Activated T-cell treated with anti-CD3 and anti-CD28 coated beads, Interleukin-2, amount 50 U/mL, for 24 hours (primary cell): ENCODE results near the gene SP6.

ENCODE experiments used
- DNase-seq: peaks from one replicate; pipeline ENCODE4 v3.0.0-alpha.2; 2020
- H3K27ac Mint-ChIP-seq: 2 replicates; pipeline ENCODE4 v1.8.0; 2020; ENCODE audit warnings: mild to moderate bottlenecking, mixed read lengths
- H3K27me3 Mint-ChIP-seq: 2 replicates; pipeline ENCODE4 v1.8.0; 2020; ENCODE audit warnings: mixed read lengths
- H3K36me3 Mint-ChIP-seq: 2 replicates; pipeline ENCODE4 v1.8.0; 2020; ENCODE audit warnings: low read depth, mixed read lengths
- H3K4me1 Mint-ChIP-seq: 2 replicates; pipeline ENCODE4 v1.8.0; 2020; ENCODE audit warnings: low read depth, mixed read lengths
- H3K4me3 Mint-ChIP-seq: 2 replicates; pipeline ENCODE4 v1.8.0; 2020; ENCODE audit warnings: mild to moderate bottlenecking, moderate library complexity, mixed read lengths
- H3K9me3 Mint-ChIP-seq: 2 replicates; pipeline ENCODE4 v1.8.0; 2020; ENCODE audit warnings: mixed read lengths

The SP6 gene

GRCh38 chr17:47884427-47884740, 33.4 kb upstream of the SP6 start:
- H3K27me3 Mint-ChIP-seq = no peaks in the 10 kb centered on the region
- H3K4me3 Mint-ChIP-seq = no peak overlapping the region
- peaks cover 31% of the 10 kb centered on the region for H3K4me1 Mint-ChIP-seq
- no peaks in the 10 kb centered on the region for H3K9me3 Mint-ChIP-seq
- no peaks in the 10 kb centered on the region for H3K36me3 Mint-ChIP-seq
- H3K27ac Mint-ChIP-seq = no peak overlapping the region
- no peak for DNase-seq

- H3K9me3 Mint-ChIP-seq = no peaks in the 10 kb centered on the region
- peaks cover 35% of the 10 kb centered on the region for H3K4me1 Mint-ChIP-seq
- H3K27ac Mint-ChIP-seq = no peak overlapping the region
- no peaks in the 10 kb centered on the region for H3K36me3 Mint-ChIP-seq
- no peak for DNase-seq
- no peak overlapping the region for H3K4me3 Mint-ChIP-seq
- H3K27me3 Mint-ChIP-seq = no peaks in the 10 kb centered on the region
Observed at GRCh38 chr17:47883589-47884426, 32.8 kb upstream of the SP6 start.

DNA sequence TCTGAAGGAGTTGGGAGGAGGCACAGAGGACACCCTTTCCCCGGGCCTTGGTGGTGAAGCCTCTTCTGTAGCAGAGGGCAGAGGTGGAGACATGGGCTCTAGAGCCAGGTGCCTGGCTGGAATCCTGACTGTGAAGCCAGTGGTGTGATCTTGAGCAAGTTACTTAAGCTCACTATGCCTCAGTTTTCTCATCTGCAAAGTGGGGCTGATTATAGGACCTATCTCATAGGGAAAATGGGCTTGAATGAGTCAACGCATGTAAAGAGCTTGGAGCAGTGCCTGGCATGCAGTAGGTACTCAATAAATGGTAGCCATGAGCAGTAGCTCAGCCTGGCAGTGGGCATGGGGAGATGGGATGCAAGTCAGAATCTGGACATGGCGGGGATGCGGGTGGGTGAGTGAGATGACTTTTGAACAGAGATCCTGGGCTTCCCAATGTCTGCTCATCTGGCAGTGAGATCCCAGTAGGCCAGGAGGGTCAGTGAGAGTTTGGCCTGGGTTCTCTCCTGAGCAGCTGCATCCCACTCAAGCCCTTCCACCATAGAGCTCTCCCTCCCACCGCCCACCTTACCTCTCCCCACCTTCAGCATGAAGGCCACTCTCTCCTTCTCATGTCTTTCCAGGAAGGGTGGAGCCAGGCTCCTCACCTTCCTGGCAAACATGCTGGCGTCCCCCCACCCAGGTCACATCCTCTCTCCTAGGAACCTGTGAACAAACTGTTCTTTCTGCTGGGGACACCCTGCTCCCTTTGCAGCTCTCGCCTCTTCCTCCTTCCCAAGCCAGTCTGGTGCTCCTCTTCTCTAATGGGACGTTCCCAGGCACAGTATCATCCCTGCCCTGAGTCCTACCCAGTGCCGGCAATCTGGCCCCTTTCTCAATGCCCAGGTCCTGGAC, 32.0 kb upstream of the SP6 start:
- no peaks in the 10 kb centered on the region for H3K9me3 Mint-ChIP-seq
- no peak overlapping the region for H3K27ac Mint-ChIP-seq
- no peak overlapping the region for H3K4me3 Mint-ChIP-seq

GRCh38 chr17:47882247-47882646, 31.3 kb upstream of the SP6 start:
- Mint-ChIP-seq H3K4me1 (peaks cover 35% of the 10 kb centered on the region), H3K27ac (no peak overlapping the region), H3K9me3 (no peaks in the 10 kb centered on the region), H3K36me3 (no peaks in the 10 kb centered on the region), H3K4me3 (no peak overlapping the region), H3K27me3 (peaks cover 10% of the 10 kb centered on the region)
- no peak for DNase-seq

More for the DNA sequence above, 32.0 kb upstream of the SP6 start:
- no peak for DNase-seq
- peaks cover 35% of the 10 kb centered on the region for H3K4me1 Mint-ChIP-seq
- no peaks in the 10 kb centered on the region for H3K36me3 Mint-ChIP-seq
- peaks cover 4% of the 10 kb centered on the region for H3K27me3 Mint-ChIP-seq

DNA sequence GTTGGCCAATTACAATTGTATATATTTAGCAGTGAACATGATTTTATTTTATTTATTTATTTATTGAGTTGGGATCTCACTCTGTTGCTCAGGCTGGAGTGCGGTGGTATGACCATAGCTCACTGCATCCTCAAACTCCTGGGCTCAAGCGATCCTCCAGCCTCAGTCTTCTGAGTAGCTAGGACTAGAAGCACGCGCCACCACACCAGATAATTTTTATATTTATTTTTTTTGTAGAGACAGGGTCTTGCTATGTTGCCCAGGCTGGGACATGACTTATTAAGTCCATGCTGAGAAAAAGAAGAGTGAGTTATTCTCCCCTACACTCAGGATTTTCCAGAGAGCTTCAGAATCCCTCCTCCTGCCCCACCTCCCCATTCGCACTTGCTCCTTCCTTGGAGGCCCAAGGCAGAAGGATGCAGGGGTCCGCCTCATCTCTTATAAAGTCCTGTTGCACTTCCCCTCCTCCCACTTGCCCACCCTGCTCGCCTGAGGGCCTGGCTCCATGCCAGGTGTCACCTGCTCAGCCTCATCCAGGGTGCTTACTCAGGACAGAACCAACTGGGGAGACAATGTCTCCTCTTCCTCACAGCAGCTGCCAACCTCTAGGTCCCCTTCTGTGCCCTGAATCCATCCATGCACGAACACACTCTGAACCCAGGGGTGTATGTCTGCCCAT, 29.0 kb upstream of the SP6 start:
- no peaks in the 10 kb centered on the region for H3K36me3 Mint-ChIP-seq

GRCh38 chr17:47879028-47879585, 28.1 kb upstream of the SP6 start:
- no peak overlapping the region for H3K27ac Mint-ChIP-seq
- no peak overlapping the region for H3K4me3 Mint-ChIP-seq
- H3K27me3 Mint-ChIP-seq = peaks cover 24% of the 10 kb centered on the region
- no peaks in the 10 kb centered on the region for H3K9me3 Mint-ChIP-seq
- H3K4me1 Mint-ChIP-seq = peaks cover 18% of the 10 kb centered on the region
- DNase-seq = no peak
- H3K36me3 Mint-ChIP-seq = no peaks in the 10 kb centered on the region

More for the DNA sequence above, 29.0 kb upstream of the SP6 start:
- no peak for DNase-seq
- Mint-ChIP-seq H3K4me1 (peaks cover 26% of the 10 kb centered on the region), H3K27me3 (peaks cover 18% of the 10 kb centered on the region), H3K4me3 (no peak overlapping the region), H3K9me3 (no peaks in the 10 kb centered on the region), H3K27ac (no peak overlapping the region)

- H3K4me1 Mint-ChIP-seq = peaks cover 11% of the 10 kb centered on the region
- H3K27me3 Mint-ChIP-seq = peaks cover 26% of the 10 kb centered on the region
- H3K4me3 Mint-ChIP-seq = no peak overlapping the region
- H3K9me3 Mint-ChIP-seq = no peaks in the 10 kb centered on the region
- H3K36me3 Mint-ChIP-seq = no peaks in the 10 kb centered on the region
- no peak overlapping the region for H3K27ac Mint-ChIP-seq
- DNase-seq = no peak
Observed at GRCh38 chr17:47878203-47879027, 27.5 kb upstream of the SP6 start.

DNA sequence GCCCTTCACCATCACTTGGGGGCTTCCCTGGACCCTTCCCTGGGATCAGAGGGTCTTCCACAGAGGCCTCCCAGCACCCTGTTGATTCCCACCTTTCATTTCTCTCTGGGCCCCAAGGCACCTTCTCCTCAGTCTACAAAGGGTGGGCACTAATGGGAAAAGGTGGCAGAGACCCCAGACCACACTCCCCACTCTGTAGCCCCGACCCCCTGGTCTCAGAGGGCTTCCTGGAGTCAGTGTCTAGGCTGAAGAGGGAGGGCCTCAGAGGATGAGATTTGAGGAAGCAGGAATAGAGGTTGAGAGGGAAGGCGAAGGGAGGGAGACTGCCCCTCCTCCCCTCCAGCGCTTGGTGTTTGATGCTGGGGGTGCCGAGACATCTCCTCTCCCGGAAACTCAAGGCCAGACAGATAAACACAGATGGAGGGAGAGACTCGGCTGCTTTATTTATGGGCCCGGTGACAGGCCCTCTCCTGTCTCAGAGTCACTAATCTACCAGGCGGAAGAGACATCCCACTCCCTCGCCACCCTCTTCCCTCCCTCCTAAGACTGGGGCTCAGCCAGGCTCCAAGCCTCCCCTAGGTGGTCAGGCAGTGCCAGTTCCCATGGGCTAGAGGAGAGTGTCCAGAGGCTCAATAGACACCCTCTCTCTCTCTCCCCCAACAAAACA, 26.5 kb upstream of the SP6 start:
- H3K4me1 Mint-ChIP-seq = peaks cover 4% of the 10 kb centered on the region
- H3K27ac Mint-ChIP-seq = no peak overlapping the region
- DNase-seq = no peak
- H3K4me3 Mint-ChIP-seq = no peak overlapping the region
- H3K27me3 Mint-ChIP-seq = peaks cover 32% of the 10 kb centered on the region
- H3K36me3 Mint-ChIP-seq = no peaks in the 10 kb centered on the region
- H3K9me3 Mint-ChIP-seq = no peaks in the 10 kb centered on the region

- Mint-ChIP-seq H3K4me1 (peaks cover 4% of the 10 kb centered on the region), H3K27me3 (peaks cover 52% of the 10 kb centered on the region), H3K36me3 (no peaks in the 10 kb centered on the region), H3K4me3 (no peak overlapping the region), H3K9me3 (no peaks in the 10 kb centered on the region), H3K27ac (no peak overlapping the region)
- DNase-seq = no peak
Observed at GRCh38 chr17:47875011-47875985, 24.3 kb upstream of the SP6 start.

GRCh38 chr17:47873200-47874090, 22.5 kb upstream of the SP6 start:
- Mint-ChIP-seq H3K4me1 (no peaks in the 10 kb centered on the region), H3K27me3 (peaks cover 68% of the 10 kb centered on the region), H3K27ac (no peak overlapping the region), H3K36me3 (no peaks in the 10 kb centered on the region), H3K9me3 (no peaks in the 10 kb centered on the region), H3K4me3 (no peak overlapping the region)
- DNase-seq = no peak

DNA sequence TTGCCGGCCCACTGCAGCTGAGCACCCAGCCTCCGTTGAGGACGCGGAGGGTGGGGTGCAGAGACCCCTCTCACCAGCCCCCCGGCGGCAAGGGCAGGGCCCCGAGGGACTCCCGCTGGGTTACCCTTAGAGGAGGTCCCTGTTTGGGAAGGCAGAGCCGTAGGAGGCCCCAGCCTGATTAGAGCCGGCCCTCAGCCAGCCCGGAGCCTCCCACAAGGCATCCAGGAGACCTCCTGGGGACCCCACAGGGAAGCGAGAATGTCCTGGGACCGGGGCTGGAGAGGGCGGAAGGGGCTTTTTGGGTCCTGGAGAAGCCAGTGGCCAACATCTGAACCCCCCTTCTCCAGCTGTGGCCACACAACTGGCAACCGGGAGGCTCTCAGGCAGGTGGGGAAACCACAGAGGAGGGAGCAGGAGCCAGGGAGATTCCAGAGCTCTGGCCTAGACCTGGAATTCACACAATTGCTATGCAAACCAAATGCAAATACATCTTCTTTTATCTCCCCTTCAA, 21.7 kb upstream of the SP6 start:
- Mint-ChIP-seq H3K4me1 (no peaks in the 10 kb centered on the region), H3K27me3 (peaks cover 69% of the 10 kb centered on the region), H3K27ac (no peak overlapping the region), H3K4me3 (no peak overlapping the region), H3K9me3 (no peaks in the 10 kb centered on the region), H3K36me3 (no peaks in the 10 kb centered on the region)
- DNase-seq = no peak
